HG03442 (cell line): ENCODE results near the gene PLEKHF1.

Experiments
- ATAC-seq: cut with Tn5 transposase; IDR thresholded peaks from one replicate; pipeline ENCODE4 v1.9.1; 2021; ENCODE audit warnings: mild to moderate bottlenecking, moderate library complexity; ENCODE audit not compliant: unreplicated experiment

The PLEKHF1 gene

GRCh38 chr19:29724746-29725145 is 59.5 kb downstream of the PLEKHF1 start:
- ATAC-seq, result no peak
